GM19455 (cell line): ENCODE results near the gene GNAZ.

ENCODE experiments used
- ATAC-seq: cut with Tn5 transposase; IDR thresholded peaks from one replicate; pipeline ENCODE4 v1.9.1; 2021; ENCODE audit not compliant: unreplicated experiment

The GNAZ gene

DNA sequence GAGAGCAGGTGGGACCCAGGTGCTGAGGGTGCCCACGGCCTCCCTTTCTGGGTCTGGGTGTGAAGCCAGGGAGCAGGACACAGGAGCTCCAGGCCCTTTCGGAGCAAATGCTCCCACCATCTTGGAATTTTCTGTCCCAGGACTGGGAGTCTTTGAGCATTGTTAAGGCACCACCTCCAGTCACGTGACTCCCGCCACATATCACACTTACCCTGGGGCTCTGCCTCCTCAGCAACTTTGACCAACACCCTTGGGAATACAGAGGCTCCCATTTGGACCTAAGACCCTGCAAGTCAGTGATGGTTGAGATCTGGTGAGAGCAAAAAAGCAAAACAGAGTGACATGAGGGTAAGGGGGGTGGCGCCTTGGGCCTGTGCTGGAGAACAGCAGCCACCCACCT, 35.6 kb downstream of the GNAZ start:
- no peak for ATAC-seq

DNA sequence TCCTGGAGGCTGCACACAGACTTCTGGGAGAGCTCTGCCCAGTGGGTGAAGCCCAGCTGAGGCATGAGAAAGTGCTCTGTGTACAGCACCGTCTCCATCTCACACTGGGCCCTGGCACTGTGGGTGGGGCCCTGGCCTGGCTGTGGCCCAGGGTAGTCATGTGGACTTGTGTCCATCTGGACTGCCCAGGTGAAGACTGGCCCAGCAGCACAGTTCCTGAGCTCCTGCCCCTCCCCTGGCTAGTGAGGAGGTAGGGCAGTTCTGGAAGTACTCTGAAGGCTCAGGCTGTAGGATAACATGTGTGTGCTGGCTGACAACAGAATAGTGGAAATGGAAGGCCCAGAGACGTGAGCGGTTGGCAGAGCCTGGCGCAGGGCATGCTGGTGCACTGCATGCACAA, 36.0 kb downstream of the GNAZ start:
- ATAC-seq, result no peak

DNA sequence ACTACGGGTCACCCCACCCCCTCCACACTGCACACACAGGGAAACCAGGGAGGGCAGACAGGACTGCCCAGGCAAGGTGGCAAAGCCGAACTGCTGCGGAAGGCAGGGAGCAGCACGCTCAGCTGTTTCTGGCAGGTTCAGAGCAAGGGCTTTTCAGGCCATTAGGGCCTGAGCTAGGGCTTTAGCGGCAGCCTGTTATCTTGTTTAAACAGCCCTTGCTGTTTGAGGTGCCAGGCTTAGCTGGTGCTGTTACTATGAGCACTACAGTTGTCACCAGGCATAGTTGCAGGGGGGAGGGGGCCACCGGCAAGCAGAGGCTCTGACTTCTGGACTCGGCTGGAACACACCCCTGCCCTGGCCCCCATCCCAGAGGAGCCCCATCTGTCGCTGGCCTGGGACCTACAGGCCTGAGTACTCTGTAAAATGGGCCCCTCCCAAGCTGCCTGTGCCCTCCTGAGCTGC, 36.6 kb downstream of the GNAZ start:
- no peak for ATAC-seq

DNA sequence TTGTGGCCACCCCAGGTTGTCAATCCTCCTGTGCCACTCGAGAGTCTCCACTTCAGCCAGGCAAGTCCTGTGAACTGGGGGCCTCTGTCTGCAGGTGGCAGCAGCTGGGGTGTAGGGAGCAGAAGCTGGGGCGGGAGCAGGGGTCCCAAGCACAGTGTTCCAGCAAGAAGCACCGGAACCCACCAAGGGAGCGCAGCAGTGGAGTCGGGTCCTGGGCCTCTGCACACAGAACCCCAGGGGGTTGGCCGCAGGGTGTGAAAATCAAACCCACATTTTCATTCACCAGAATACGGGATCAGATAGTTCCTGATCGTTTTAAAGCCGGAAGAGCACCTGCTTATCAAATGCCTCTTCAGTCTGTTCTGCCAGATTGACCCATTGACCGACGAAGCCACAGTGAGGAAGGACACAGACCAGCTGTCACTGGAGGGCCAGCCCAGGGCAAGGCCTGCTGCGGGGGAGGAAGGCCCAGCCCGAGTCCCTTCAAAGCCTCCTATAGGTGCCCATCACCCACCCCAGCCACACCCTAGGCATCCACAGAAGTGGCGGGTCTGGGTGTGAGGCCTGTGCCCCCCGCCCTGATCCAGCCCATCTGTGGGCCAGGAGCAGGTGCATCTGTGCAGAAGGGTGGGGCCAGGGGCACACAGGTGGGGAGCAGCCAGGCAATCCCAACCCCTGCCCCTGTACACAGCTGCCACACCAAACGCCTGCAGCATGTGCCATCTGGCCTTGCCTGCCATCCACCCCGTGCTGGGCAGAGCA, 37.3 kb downstream of the GNAZ start:
- ATAC-seq, result no peak

DNA sequence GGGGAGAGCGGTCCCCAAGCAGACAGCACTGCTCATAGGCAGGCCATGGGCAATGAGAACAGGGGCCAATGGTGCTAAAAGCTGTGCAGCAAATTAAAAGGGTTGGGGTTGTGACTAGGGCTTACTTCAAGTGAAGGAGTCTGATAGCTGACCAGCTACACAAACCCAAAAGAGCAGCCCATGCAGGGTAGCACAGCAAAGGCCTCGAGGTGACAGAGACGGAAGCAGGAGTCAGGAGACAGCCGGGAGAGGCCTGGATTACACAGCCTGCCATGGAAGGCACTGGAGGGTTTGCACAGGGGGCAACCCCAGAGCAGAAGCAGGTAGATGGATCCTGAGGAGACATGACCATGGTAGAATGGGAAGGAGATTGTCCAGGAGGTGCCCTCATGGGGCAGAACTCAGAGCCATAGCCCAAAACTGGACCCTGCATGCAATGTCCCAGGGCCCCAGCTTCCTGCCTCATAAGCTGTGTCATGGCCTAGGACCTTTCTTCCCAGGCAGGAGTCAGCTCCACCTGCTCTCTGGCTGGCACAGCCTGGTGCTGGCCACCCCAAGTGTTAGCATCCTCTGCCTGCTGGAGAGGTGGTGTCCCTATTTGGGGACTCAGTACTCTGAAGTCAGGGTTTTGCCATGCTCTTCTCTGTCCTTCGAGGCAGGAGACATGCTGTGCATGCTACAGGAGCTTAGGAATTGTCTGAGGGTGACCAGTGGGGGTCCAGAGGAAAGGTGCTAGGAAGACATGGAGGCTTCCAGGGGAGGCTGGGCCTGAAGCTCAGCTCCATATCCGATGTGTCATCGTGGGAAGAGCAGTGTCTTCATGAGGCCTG, 38.1 kb downstream of the GNAZ start:
- no peak for ATAC-seq

DNA sequence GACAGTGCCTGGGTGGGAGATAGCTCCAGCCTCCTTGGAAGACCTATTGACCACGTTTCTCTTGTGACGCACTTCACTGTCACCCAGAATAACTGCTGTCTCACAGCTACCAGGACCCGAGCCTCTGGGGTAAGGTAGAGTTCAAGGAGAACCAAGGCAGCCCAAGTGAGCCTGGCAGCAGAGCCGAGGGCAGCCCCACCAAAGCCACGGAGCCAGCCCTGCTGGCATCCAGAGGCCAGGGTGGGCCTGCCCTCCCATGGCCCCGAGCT, 38.7 kb downstream of the GNAZ start:
- ATAC-seq, result no peak

DNA sequence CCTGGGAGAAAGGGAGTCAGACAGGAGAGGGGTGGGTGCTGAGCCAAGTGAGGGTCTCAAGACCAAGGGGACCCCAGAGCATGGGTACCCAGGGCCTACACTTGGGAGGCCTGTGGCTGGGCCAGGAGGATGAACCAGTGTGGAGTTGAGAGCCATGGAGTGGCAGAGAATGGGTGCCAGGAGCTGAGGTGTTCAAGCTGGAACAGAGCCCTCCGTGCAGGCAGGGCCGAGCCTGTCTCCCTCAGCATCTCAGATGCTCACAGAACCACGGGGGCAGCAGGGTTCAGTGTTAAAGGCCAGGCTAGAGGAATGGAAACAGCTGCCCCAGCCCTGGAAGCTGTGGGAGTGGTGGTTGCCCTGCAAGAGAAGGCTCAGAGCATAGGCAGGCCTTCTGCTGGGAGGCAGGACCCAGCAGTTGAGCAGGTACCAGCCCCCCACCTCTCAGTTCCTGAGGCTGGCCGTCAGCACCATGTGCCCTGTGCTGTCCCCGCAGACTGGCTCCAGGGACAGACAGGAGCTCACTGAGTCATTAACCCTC, 39.2 kb downstream of the GNAZ start:
- no peak for ATAC-seq

DNA sequence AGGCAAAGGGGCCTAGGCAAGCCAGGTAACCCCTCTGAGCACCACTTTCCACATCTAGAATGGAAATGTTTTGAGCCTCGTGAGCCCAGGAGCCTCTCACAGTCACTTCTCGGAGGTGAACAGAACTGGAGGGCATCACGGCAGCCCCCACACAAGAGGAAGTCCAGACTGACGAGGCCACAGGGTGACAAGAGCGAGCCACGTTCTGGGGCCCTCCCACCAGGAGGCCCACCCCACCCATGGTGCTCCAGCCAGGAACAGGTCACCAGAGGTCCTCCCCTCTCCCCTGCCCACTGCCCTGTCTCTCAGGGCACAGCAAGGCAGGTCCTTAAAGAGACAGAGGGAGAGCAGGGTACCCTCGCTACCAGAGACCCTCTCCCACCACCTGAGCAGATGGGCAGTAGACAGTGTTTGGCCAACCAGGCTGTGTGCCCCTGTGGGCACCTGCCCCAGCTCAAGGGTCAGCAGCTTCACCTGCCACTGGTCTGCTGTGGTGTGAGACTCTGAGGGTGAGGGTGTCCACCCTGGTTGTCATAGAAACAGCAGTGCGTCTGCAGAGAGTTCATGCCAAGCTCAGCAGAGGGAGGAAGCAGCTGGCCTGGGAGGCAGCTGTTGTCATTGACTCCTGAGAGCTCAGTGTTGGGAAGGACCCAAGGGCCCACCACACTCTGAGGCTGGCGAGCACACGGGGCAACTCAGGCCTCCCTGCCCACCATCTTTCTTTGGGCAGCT, 40.0 kb downstream of the GNAZ start:
- ATAC-seq, result no peak

DNA sequence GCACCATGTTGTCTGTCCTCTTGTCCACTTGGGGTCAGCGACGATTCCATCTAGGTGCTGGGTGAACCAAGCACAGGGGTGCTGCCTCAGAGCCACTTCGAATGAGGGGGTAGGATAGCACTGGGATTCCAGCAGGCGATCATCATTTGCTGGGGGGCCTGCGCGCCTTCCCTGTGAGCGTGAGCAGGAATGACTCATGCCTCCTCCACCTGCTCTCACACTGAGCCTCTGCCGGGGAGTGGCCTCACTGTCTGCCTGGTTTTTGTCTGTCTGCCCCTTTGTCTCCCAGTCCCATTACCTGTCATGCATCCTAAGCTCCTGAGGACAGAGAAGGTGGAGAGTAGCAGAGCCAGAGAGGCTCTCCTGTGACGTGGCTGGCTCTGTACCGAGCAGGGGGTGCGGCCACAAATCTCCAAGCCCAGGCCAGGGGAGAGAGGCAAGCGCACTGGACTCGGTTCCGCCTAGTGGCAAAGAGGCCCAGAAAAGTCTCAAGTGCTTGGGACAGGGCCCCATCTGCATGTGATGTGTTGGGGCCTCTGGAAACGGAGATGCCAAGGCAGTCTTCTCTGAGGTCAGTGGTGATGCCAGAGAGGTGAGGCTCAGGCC, 40.7 kb downstream of the GNAZ start:
- no peak for ATAC-seq

DNA sequence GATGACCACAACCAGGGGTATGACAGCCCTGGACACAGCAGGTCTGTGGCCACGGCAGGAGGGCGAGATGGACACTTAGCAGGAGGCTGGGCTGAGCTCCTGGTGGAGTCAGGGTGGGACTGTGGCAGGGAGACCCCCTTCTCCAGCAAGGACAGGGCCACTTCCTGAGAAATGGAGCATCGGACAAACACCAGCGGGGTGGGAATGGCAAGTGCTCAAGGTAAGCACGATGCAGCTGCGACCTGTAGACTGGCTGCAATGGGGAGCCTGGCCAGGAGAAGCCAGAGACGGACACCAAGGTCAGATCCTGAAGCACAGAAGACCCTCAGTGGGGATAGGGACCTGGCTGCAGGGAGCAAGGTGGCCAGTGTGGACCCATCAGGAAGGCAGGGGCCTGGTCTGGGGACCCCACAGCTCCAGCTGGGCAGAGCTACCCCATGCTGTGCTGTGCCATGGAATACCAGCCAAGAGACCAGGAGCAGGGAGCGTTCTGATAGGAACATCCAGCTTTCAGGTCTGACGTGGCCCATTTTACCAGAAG, 42.2 kb downstream of the GNAZ start:
- ATAC-seq, result no peak

DNA sequence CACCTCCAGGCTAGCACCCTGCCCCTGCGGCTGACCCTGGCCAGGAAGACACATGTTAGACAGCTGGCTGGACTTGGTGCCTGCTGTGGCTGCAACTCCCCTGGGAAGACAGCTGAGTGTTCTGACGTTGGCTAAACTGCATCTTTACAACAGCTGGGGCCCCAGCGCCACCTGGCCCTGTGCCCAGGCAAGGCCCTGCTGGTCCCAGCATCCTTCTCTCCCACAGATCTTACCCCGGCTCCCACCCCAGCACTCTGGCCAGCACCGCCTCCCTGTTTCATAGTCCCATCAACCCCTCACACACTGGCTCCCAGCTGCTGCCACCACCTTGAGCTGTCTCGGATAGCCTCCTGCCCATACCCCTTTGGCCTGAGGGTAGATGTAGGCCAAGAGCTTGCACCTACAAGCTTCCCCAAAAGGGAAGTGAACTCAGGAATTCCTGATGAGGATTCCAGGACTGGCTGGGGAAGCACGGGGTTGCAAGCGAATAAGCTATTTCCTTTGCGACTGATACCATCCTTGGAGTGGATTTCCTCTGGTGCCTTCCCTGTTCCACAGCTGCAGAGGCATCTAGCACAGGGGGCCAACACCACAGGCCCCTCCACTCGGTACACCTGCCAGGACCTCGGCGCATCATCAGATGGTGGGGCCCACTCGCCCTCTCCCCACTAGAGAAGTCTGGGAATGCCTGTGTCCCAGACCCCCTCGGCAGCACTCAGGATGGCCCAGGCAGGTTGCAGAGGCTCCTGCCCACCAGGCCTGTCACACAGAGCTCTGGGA, 42.9 kb downstream of the GNAZ start:
- ATAC-seq, result no peak

DNA sequence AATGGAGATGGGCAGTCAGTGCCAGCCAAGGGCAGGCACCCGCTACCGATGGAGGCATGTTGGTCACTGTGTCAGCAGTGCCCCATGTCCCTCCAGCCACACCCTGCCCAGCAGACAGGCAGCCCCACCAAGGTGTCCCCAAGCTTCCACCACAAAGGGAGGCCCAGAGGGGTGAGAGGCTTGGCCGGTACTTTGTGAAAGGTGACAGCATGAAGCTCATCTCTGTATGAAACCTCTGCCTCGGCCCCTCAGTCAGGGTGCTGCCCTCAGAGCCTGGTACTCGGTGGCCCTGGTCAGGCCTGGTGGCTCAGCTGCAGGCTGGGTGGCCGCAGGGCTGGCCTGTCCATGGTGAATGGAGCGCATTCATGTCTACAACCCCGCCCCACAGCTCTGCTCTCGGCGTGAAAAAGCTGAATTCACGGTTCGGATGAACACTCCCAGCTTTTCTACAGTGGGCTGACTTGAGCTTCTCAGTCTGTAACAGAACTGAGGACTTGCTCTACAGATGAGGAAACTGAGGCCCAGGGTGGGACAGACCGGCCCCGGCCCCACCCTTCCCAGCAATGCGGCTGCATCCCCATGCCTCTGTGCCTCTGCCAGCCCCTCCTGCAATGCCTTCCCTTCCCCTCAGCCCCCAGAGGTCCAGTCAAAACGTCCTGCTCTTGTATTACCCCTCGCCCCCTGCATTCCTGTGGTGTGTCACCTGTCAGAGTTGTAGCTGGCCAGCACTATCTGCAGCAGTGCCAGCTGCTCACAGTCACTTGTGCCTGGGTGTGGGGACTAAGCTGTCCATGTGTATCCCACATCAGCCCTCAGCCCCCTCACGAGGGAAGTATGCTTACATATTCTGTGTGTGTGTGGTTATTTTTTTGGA, 43.8 kb downstream of the GNAZ start:
- no peak for ATAC-seq

DNA sequence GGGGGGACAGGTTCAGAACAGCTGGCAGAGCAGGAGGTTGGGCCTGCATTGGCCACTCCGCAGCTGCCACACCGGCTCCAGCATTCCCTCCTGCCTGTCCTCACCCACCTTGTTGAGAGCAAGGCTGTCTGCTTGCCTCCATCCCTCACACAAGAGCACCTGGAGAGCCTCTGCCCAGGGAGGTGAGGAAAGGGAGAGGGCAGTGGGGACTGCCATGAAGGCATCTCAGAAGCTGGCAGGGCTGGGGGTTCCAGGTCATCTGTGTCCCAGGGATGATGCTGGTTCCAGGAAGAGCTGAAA, 44.4 kb downstream of the GNAZ start:
- ATAC-seq, result no peak

DNA sequence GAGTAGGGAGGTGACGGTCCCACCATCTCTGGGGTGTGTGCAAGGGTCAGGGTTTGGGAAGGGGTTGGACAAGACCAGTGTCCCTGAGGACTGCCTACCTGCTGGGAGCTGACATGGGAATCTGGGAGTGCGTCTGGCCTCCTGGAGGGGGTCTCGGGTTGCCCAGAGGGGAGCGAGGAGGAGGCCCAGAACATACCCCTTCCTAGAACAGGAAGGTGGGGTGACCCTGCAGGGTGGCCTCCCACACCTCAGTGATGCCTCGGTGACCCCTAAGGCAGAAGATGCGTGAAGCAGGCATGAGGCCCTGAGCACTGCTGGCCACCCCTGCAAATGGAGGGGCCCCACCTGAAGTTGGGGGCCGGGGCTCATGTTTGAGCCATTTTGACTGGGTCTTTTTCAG, 45.0 kb downstream of the GNAZ start:
- ATAC-seq, result no peak

DNA sequence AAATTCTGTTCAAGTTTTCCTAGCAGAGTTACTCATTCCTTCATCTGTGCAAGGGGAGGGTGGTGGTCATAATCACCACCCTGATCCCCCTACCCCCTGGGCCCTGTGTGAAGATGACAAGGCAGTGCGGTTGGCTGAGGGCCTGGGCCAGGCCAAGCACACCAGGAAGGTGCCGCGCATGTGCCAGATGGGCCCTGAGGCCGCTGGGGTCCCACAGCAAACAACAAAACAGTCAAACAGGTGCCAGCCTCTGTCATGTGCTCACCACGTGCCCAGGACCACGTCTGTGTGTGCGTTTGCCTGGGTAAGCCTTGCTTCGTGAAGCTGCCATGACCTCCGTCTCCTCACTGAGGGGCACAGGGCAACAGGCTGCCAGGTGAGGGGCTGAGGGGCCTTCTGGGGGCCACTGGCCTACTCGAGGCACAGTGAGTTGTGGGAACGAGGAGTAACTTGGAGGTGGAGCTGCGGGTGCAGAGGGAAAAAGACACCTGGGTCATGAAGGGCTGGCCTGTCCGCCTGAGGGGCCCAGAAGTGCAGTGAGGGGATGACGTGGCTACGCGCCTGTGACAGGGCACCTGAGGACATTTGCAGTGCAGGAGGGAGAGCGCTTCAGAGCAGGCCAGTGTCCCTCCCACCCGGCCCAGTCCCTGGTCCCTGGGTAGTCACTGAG, 45.6 kb downstream of the GNAZ start:
- no peak for ATAC-seq

DNA sequence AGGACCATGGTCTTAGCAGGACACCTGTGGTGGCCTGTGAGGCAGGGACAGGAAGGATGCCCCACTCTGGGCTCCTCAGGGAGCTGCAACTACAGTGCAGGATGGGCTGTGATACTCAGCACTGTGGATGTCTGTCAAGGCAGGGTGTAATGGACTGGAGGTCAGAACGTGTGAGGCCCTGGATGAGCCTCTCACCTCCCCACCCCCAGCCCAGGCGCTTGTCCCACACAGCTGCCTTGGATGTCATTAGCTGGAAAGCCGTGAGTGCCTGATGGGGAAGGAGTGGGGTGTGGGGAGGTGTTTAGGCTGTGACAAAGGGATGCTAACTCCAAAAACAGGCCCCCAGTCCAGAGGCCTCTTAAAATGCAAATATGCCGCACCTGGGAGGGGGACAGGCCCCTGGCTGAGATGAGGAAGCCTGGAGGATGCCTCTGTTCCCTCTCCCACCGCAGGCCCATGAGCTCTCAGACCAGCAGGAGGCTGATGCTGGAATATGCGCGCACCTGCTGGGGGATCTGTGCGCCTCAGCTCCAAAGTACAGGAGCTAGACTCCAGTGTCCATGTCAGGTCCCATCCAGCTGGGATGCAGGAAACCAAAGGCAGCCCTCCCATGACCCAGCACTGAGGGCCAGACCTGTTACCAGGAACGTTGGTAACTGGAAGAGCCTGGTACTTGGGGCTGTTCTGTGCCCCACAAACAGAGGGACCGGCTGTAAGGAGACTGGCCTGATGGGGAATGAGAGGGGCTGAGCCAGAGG, 46.4 kb downstream of the GNAZ start:
- no peak for ATAC-seq

DNA sequence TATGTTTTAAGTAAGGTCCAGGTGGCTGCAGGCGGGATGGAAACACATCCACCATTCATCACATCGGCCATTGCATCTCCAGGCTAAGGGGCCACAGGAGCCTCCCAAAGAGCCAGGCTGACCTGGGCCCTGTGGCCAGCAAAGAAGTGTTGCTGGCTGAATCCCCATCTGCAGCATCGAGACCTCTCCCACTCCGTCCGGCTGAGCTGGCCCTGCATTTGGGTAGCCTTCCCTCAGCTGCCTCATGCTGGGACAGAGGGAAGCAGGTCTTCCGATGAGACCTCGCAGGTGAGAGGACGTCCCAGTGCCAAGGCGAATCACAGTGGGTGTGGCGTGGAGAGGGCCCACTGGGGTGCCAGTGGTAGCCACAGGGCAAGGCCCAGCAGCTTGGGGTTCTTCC, 47.0 kb downstream of the GNAZ start:
- ATAC-seq, result no peak
